KBM-7 (cell line): ENCODE measurements around the gene ZNF169.
"Not testable (repeated sequence)": the region's sequence is repeated elsewhere in the genome, so short reads cannot be mapped to it uniquely, and the experiment has no call there.

Experiments used
- DNase-seq: peaks from one replicate; pipeline ENCODE4 v3.0.0-alpha.2; 2015
- in situ Hi-C: fragments of 300-500 bp; cut with MboI; formaldehyde crosslinking; loops from 2 replicates; pipeline ENCODE4 v1.14.3; 2020; ENCODE audit warnings: low sequenced_read_pairs, low pct_unique_long_range_greater_than_20kb, mixed read lengths

ZNF169 gene

DNA sequence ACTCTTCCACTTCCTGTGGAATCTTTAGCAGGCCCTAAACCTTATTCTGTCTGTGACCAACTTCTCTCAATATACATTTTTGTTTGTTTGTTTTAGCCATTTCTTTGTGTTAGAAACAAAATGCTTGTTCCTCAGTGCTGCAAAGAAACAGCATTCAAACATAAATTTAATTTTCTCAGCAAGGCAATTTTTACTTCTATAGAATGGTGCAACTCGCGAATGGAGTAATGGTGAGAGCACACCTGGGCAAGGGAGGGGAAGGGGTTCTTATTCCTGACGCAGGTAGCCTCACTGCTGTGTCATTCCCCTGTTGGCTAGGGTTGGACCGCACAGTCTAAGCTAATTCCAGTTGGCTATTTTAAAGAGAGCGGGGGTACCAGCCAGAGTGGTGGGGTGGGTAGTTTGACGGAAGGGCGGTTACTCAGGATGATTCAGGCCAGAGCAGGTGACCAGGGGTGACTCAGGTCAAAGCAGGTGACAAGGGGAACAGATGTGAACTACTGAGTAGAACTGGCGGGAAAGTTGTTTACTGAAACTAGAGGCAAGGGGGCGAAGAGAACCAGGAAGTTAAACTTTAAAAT, 21.4 kb downstream of the ZNF169 start:
- in situ Hi-C loops = no loop called here
- DNase-seq = no peak

DNA sequence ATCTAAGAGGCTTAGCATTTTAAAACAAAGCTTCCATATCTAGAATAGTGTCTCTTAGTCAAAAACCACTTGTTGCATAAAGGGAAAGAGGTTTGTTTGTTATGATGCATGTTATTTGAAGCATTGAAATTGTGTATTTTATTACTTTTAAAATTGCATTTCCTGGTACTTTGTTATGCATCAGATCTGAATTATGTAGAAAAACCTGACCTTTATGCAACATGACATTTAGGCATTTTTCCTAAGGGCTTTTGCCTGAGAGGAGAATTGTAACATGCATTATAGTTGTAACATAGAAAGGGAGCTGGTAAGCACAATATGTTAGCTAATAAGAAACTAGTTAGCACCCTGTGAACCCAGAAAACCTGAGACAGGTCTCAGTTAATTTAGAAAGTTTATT, 22.0 kb downstream of the ZNF169 start:
- no peak for DNase-seq
- in situ Hi-C loops = no loop called here

DNA sequence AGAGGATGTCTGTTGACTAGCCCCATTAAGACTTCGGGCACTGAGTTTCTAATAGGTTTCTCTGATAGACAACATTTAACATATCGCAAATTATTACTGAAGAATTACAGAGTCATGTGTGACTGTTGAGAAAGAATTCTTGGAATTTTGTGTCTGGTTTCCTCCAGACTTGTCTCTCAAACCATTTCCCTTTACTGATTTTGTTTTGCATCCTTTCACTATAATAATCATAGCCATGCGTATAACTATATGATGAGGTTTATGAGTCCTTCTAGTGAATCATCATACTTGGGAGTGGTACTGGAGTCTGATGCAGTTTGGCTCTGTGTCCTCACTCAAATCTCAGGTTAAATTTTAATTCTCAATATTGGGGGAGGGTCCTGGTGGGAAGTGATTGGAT, 27.0 kb downstream of the ZNF169 start:
- in situ Hi-C loops = no loop called here
- DNase-seq = no peak

DNA sequence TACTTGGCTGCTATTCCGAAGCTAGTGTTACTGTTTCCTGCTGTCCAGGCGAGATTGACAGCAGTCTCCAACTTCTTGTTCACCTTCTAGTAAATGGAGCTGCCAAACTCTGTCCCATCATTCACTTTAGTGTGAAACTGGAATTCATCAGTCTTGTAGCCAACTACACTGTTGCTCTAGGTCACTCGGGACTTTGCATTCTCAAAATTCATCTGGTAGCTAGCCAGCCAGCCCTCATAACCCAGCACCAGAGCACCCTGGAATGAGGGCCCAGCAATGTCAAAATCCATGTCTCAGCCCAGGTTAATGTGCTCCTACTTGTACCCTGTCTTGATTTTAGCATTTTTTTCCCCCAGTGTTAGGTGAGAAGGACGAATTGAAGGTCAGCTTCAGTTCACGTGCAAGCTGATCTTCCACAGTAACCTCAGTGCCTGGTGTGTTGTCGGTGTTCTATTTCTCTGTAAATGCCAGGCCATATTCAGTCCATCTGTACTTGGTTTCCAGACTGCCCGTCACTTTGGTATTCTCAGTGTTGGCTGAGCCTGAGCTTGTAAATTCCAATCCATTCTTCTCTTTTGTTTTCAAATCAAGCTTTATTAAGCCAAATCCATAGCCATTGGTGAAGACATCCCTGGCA, 28.9 kb downstream of the ZNF169 start:
- in situ Hi-C loops = no loop called here
- no peak for DNase-seq

DNA sequence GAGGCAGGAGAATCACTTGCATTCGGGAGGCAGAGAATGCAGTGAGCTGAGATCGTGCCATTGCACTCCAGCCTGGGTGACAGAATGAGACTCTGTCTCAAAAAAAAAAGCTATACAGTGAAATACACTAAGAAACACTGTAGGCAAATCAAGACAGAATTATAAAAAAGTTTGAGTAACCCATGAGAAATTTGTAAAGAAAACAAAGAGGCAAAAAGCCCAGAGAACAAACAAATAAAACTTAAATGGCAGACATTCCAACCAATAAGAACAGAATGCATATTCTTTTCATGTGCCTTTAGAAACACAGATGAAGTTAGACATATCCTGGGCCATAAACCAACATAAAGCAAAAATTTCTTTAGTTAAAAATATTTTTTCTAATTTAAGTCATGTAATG, 30.6 kb downstream of the ZNF169 start:
- no peak for DNase-seq
- in situ Hi-C loops = no loop called here

DNA sequence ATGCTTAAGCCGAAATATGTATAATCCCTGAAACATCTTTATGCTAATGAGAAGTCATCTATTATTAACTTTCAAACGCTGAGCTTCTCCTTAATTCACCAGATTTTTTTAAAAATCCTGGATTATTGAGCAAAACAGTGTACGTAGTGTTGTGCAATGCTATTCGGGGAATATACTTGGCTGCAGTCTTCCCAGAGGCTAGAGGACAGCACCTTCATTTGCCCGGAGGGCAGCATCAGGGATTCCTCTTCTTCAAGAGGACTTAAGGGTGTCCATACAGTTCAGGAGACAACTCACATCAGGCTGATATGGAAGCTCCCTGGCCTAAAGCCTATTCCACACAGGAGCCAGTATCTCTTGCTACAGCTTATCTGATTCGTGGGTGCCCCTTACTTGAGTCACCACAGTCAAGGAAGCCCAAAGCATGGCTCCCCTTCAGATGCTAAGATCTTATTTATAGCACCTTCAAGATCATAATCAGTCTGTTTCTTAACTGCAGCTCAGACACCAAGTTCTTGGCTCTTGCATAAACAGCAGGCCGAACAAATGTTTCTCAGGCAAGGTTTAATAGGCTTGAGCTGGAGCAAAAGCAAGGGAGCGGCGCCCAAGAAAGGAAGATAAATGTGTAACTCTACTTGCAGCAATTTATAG, 40.0 kb downstream of the ZNF169 start:
- in situ Hi-C loops = no loop called here
- no peak for DNase-seq

DNA sequence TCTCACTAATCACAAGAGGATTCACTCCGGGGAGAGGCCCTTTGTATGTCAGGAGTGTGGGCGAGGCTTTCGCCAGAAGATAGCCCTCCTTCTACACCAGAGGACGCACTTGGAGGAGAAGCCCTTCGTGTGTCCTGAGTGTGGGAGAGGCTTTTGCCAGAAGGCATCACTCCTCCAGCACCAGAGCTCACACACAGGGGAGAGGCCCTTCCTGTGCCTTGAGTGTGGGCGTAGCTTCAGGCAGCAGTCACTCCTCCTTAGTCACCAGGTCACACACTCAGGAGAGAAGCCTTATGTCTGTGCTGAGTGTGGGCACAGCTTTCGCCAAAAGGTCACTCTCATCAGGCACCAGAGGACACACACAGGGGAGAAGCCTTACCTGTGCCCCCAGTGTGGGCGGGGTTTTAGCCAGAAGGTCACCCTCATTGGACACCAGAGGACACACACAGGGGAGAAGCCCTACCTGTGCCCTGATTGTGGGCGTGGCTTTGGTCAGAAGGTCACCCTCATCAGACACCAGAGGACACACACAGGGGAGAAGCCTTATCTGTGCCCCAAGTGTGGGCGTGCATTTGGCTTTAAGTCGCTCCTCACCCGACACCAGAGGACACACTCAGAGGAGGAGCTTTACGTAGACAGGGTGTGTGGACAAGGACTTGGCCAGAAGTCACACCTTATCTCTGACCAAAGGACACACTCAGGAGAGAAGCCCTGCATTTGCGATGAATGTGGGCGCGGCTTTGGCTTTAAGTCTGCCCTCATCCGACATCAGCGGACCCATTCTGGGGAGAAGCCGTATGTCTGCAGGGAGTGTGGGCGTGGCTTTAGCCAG, 41.6 kb downstream of the ZNF169 start:
- DNase-seq = no peak
- in situ Hi-C loops = no loop called here

DNA sequence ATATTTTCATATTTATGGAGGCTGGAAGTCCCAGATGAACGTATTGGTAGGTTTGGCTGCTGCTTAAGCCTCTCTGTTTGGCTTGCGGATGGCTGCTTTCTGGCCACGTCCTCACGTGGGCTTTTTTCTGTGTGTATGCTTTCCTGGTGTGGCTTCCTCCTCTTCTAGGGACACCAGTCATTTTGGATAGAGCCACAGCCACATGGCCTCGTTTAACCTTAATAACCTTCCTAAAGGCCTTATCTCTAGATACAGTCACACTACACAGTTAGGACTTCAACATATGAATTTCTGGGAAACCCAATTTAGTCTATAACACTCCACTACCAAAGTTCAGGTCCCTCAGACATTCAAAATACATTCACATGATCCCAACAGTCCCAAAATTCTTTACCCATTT, 42.5 kb downstream of the ZNF169 start:
- in situ Hi-C loops = no loop called here
- no peak for DNase-seq

DNA sequence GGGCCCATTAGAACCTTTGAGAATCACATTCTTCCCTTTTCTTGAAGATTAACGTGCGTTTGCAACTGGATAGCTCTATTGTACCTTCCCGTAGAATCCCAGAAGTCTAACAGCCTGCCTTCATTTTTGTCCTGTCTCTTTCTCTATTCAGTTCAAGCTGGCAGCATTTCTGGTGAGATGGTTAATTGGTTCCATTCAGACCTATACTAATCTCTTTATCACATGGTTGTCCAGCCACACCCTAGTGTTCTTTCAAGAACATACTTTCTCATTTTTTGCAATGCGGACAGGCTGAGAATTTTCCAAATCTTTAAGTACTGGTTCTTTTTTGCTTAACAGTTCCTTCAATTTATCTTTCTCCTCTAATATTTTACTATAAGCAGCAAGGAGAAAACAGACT, 43.3 kb downstream of the ZNF169 start:
- in situ Hi-C loops = no loop called here
- no peak for DNase-seq

DNA sequence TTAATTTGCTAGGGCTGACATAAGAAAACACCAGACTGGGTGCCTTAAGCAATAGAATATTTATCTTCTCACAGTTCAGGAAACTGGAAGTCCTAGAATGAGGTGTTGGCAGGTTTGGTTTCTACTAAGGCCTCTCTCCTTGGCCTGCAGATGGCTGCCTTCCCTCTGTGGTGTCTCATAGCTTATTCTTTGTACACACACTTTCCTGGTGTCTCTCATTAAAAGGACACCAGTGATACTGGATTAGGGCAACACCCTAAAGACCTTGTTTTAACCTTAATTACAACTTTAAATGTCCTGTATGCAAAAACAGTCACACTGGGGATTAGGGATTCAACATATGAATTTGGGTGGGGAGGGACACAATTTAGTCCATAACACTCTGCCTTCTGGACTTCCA, 44.2 kb downstream of the ZNF169 start:
- DNase-seq = no peak
- in situ Hi-C loops = no loop called here

DNA sequence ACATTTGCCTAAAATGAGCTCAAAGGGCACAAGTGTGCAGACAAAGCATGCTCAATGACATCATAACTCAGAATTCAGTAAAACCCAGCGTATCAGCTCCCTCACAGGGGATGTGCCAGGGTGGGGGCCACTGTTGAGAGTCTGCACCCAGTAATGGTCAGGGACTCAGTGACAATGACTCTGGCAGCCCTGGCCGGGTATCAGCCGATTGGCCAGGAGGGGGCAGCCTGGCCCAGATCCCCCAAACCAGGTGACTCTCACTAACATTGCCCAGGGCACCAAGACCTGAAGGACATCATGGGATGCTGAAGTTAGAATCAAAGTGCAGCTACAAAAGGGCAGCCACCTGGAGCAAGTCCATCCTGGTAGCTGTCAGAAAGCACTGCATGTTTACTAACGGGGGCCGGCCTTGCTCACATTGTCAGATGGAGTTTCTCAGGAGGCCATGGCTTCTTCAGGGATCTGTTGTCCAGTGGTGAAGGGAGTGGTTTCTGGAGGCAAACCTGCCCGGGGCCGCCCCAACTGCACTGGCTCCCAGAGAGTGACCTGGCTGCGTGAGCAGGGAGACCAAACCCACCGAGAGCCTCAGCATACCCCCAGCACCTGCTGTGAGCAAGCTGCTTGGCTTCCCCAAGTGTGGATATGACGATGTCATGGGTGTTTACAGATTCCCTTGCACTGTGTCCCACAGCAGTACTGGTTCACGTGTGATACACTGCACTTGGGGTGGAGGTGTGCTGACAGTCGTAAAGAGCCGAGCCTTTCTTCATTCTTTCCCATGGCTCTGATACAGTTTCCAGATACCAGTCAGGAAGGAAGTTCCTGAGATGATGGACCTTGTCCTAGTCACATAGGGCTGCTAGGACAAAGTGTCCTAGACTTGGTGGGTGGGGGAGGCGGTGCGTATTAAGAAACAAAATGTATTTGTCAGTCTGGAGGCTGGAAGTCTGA, 56.2 kb downstream of the ZNF169 start:
- in situ Hi-C loops, DNase-seq: not testable (repeated sequence)

DNA sequence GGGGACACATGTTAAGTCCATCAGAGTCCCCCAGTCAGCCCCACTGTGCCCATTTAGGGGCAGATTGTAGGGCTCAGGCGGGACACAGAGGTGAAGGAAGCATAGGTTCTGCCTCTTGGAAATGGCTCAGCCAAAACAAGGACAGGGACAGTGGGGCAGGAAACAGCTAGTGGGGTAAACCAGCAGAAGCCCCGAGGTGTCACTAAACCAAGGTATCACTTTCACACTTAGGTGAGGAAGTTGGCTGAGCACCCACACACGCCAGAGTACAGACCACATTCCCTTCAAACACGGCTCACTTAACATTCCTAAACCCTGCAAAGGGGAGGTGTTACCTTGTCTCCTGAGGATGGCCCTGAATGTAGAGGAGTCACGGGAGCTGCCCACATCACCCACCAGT, 57.1 kb downstream of the ZNF169 start:
- in situ Hi-C loops = not testable (repeated sequence)

DNA sequence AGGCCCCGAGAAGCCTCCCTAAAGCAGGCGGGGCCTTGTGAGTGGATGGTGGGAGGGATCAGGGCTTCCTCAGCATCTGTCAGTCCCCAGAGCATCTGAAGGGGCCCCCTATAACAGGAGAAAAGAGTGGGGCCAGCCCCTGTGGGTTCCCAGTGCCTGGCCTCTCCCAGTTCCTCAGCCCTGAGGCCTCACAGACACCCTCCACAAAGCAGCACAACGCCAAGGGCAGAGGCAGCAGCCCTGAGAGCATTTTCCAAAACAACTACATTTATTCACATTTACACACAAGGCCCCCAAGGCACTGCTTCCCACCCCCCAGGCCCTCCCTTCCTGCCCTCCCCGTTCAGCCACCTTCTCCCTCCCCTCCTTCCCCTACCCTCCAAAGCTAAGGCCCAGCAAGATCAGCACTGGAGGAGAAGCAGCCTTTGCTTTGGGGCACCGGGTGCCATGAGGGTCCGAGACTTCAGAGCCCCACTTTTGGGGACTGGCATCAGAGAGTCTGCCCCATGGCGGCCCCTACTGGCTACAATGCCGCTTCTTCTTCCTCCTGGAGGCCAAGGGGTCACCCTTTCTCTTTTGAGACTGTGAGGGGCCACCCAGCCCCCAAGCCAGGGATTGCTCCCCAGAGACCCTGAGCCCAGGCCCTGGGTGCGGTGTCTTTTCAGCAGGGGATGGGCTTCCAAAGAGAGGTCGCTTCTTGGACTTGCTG, 59.0 kb downstream of the ZNF169 start:
- DNase-seq, in situ Hi-C loops: not testable (repeated sequence)

More for the DNA sequence above, 57.1 kb downstream of the ZNF169 start:
- DNase-seq = not testable (repeated sequence)

DNA sequence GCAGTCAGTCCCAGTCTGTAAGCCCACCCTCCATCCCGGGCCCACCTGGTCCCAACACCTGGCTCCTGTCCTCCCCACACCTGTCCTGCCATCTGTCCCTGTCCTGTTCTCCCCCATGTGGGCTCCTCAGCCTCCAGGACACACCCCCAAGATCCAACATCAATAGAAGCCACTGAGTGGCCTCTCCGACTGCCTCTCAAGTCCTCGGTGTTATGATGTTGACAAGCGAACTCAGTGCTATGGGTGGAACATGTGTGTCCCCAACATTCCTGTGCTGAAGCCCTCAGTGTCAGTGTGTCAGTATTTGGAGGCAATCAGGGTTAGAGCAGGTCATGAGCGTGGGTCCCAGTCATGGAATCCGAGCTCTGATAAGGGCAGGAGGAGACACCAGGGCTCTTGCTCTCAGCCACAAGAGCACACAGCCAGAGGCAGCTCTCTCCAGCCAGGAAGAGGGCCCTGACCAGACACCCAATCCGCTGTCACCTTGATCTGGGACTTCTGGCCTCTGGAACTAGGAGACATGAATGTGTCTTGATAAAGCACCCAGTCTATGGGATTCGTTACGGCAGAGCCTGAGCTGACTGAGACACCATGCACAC, 63.3 kb downstream of the ZNF169 start:
- DNase-seq, in situ Hi-C loops: not testable (repeated sequence)

DNA sequence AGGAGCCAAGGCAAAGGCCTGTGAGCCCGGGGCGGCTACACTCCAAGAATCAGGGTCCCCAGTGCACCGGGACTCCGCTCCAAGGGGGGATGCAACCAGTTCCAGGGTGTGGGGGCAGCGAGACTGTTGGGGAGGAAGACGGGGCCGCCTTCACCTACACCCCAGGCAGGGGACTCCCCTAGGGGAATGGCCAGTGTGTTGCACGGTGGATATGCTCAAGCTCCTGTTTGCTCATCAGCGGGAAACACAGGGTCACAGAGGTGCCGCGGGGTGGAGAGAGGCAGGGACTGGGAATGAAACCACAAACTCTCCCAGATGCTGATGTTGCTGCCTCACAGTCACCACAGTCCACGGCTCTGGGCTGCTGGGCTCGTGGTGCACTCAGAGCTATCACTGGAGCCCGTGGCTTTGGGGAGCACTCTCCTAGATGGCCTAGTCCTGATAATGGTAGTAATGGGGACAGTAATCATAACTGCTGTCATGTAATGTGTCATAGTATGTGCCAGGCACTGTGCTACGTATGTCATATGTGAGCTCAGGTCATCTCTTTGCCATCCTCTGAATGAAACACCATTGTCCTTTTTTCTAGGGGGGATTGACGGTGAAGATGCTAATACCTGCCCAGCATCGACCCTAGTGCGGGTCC, 64.2 kb downstream of the ZNF169 start:
- in situ Hi-C loops = not testable (repeated sequence)

DNA sequence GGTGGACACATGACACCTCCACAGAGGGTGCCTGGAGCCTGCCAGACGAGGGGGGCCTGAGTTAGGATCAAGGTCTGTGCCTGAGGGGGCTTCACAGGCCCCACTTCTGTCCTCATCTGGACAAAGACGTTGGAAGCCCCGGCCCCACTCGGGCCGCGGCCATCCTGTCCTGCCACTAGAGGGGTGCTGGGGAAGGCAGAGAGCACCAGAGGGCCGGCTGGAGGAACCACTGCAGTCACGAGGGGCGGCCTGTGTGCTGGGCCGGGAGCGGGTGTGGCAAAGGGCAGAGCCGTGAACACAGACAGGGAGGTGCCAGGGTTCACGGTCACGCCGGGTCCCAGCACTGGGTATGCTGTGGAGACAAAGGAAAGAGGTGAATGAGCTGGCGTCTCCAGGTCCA, 66.5 kb downstream of the ZNF169 start:
- in situ Hi-C loops, DNase-seq: not testable (repeated sequence)

More for the DNA sequence above, 64.2 kb downstream of the ZNF169 start:
- DNase-seq = not testable (repeated sequence)

DNA sequence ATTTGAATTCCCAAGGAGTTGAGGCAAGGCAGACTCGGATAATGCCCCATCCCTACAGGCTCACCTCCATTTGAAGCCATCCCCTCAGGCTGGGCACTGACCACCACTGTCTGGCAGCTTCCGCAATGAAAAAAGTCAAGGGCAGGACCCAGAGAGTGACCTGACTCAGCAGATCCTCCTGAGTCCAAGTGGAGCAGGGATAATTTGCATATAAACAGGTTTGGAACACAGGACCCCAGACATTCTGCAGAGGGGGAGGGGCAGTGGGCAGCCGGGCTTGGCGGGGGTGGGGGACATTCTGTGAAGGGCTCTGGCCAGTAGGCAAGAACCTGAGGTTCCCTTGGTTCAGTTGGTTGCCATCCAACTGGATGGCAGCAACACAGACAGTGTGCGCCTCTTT, 69.4 kb downstream of the ZNF169 start, which contains the start of gene NUTM2F:
TSS of gene NUTM2F (minus strand) at position 101 of the 400 bp plus-strand sequence. CDS start at position 80, 21 bp downstream.
- DNase-seq, in situ Hi-C loops: not testable (repeated sequence)
